Tongue (tissue), 2 donors: Measurements from ENCODE around the gene C9orf43. TPM values are rescaled to one million over a fixed set of nuclear protein-coding genes. Genes with fewer than 3 reads are reported as not detected.
"Not testable (repeated sequence)": the region's sequence is repeated elsewhere in the genome, so short reads cannot be mapped to it uniquely, and the experiment has no call there.

Source experiments
- DNase-seq: peaks from one replicate; pipeline ENCODE4 v3.0.0-alpha.2; 2015
- total RNA-seq: library from RNA; depleted of rRNA; stranded (reverse); fragments of >200 nt; gene quantifications from one replicate; pipeline ENCODE4 v1.2.3, GENCODE V29; 2014

Gene C9orf43
- total RNA-seq, 1 donor from 2014 or later = 0.92 TPM

GRCh38 chr9:113381909-113382411 lies 28.6 kb upstream of the C9orf43 start:
- peak; percentile 30 for DNase-seq

- no peak for DNase-seq
Measured at GRCh38 chr9:113386571-113387393, 23.8 kb upstream of the C9orf43 start.

- DNase-seq = no peak
Measured at GRCh38 chr9:113387560-113388230, 22.9 kb upstream of the C9orf43 start.

GRCh38 chr9:113388833-113389232 lies 21.7 kb upstream of the C9orf43 start:
- no peak for DNase-seq

- no peak for DNase-seq
Measured at GRCh38 chr9:113389451-113389850, 21.1 kb upstream of the C9orf43 start.

- no peak for DNase-seq
Measured at GRCh38 chr9:113390192-113390960, 20.2 kb upstream of the C9orf43 start.

GRCh38 chr9:113391917-113392316 lies 18.6 kb upstream of the C9orf43 start:
- no peak for DNase-seq

- no peak for DNase-seq
Measured at GRCh38 chr9:113393281-113393680, 17.3 kb upstream of the C9orf43 start.

- DNase-seq = no peak
Measured at GRCh38 chr9:113395000-113395861, 15.3 kb upstream of the C9orf43 start.

- DNase-seq = no peak
Measured at GRCh38 chr9:113397203-113397631, 13.3 kb upstream of the C9orf43 start.

- no peak for DNase-seq
Measured at GRCh38 chr9:113398796-113399195, 11.8 kb upstream of the C9orf43 start.

- no peak for DNase-seq
Measured at GRCh38 chr9:113399646-113400200, 10.8 kb upstream of the C9orf43 start.

- DNase-seq = peak; percentile 100
Measured at GRCh38 chr9:113401027-113401792, 9.3 kb upstream of the C9orf43 start, which contains the start of gene ALAD. TSS of gene ALAD (minus strand) at chr9:113401284. CDS start at chr9:113393559, 7,725 bp downstream.

GRCh38 chr9:113403646-113404045 lies 6.9 kb upstream of the C9orf43 start:
- DNase-seq = no peak

- DNase-seq = not testable (repeated sequence)
Measured at GRCh38 chr9:113406353-113406752, 4.2 kb upstream of the C9orf43 start.

- DNase-seq = peak; percentile 81
Measured at GRCh38 chr9:113406873-113407511, 3.6 kb upstream of the C9orf43 start.

GRCh38 chr9:113409481-113409880 lies 1.1 kb upstream of the C9orf43 start:
- no peak for DNase-seq

GRCh38 chr9:113409883-113410206 lies 702 bp upstream of the C9orf43 start:
- DNase-seq = no peak

GRCh38 chr9:113416149-113416721 lies 5.7 kb downstream of the C9orf43 start:
- DNase-seq = no peak

GRCh38 chr9:113417370-113417769 lies 6.8 kb downstream of the C9orf43 start:
- no peak for DNase-seq
